HL-60 (cell line): ENCODE measurements around the gene TCL1B.

Source experiments
- DNase-seq, 2 experiments: peaks; one replicate each; pipeline ENCODE4 v3.0.0-alpha.2; 2010 to 2020; ENCODE audit warnings: low read depth in 1 of 2, low spot score in 1 of 2
- H3K27ac ChIP-seq: fragments of 250-450 bp; sonication (Bioruptor Pico); replicated peaks from 2 replicates; pipeline ENCODE4 v1.5.1; 2020; ENCODE audit warnings: mild to moderate bottlenecking, moderate library complexity
- H3K27me3 ChIP-seq: fragments of 250-450 bp; sonication (Bioruptor Pico); 2 replicates; pipeline ENCODE4 v1.5.1; 2021; ENCODE audit warnings: mild to moderate bottlenecking, moderate library complexity; ENCODE audit not compliant: insufficient read depth, poor library complexity, severe bottlenecking
- H3K4me3 ChIP-seq: replicated peaks from 2 replicates; pipeline ENCODE4 v1.5.1; 2011; ENCODE audit warnings: mild to moderate bottlenecking, control low read depth, low read length; ENCODE audit not compliant: insufficient read depth
- GABPA ChIP-seq: IDR thresholded peaks from 2 replicates; pipeline ENCODE4 v1.6.1; 2012; ENCODE audit warnings: low read depth
- POLR2AphosphoS5 ChIP-seq: IDR thresholded peaks from 2 replicates; pipeline ENCODE4 v1.6.1; 2012; ENCODE audit warnings: low read depth
- SPI1 ChIP-seq: IDR thresholded peaks from 2 replicates; pipeline ENCODE4 v1.6.1; 2012; ENCODE audit warnings: low read depth, mild to moderate bottlenecking, borderline replicate concordance
- TF ChIP-seq, protein P1 (sequence below): IDR thresholded peaks from one replicate; pipeline ENCODE4 v1.5.1; 2011; ENCODE audit warnings: low read length, control low read depth, inconsistent platforms; ENCODE audit not compliant: insufficient read depth
- TF ChIP-seq, protein P2 (sequence below): IDR thresholded peaks from 2 replicates; pipeline ENCODE4 v1.6.1; 2012; ENCODE audit warnings: low read depth; ENCODE audit not compliant: insufficient replicate concordance

The TCL1B gene

DNA sequence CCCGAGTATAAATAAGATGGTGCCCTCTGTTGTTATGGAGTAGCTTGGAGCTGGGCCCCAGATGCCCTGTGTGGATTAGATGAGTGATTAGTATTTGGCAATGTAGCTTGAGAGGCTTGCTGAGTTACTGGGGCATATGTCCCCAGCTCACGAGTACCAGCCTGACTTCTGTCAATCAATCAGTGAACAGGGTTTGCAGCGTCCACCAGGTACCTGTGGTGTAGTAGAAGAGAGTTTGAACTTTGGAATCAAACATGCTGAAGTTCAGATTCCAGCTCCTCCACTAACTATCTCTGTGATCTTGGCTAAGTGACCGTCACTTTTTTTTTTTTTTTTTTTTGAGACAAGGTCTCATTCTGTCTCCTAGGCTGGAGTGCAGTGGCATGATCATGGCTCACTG lies 11.6 kb upstream of the TCL1B start:
- no peak overlapping the region for H3K4me3 ChIP-seq
- peaks cover 4% of the 10 kb centered on the region for H3K27me3 ChIP-seq
- TF ChIP-seq, protein P1, sequence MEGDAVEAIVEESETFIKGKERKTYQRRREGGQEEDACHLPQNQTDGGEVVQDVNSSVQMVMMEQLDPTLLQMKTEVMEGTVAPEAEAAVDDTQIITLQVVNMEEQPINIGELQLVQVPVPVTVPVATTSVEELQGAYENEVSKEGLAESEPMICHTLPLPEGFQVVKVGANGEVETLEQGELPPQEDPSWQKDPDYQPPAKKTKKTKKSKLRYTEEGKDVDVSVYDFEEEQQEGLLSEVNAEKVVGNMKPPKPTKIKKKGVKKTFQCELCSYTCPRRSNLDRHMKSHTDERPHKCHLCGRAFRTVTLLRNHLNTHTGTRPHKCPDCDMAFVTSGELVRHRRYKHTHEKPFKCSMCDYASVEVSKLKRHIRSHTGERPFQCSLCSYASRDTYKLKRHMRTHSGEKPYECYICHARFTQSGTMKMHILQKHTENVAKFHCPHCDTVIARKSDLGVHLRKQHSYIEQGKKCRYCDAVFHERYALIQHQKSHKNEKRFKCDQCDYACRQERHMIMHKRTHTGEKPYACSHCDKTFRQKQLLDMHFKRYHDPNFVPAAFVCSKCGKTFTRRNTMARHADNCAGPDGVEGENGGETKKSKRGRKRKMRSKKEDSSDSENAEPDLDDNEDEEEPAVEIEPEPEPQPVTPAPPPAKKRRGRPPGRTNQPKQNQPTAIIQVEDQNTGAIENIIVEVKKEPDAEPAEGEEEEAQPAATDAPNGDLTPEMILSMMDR, result no peak
- TF ChIP-seq SPI1 (no peak), POLR2AphosphoS5 (no peak), GABPA (no peak)
- TF ChIP-seq, protein P2, sequence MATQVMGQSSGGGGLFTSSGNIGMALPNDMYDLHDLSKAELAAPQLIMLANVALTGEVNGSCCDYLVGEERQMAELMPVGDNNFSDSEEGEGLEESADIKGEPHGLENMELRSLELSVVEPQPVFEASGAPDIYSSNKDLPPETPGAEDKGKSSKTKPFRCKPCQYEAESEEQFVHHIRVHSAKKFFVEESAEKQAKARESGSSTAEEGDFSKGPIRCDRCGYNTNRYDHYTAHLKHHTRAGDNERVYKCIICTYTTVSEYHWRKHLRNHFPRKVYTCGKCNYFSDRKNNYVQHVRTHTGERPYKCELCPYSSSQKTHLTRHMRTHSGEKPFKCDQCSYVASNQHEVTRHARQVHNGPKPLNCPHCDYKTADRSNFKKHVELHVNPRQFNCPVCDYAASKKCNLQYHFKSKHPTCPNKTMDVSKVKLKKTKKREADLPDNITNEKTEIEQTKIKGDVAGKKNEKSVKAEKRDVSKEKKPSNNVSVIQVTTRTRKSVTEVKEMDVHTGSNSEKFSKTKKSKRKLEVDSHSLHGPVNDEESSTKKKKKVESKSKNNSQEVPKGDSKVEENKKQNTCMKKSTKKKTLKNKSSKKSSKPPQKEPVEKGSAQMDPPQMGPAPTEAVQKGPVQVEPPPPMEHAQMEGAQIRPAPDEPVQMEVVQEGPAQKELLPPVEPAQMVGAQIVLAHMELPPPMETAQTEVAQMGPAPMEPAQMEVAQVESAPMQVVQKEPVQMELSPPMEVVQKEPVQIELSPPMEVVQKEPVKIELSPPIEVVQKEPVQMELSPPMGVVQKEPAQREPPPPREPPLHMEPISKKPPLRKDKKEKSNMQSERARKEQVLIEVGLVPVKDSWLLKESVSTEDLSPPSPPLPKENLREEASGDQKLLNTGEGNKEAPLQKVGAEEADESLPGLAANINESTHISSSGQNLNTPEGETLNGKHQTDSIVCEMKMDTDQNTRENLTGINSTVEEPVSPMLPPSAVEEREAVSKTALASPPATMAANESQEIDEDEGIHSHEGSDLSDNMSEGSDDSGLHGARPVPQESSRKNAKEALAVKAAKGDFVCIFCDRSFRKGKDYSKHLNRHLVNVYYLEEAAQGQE, result no peak
- DNase-seq, result no peak
- H3K27ac ChIP-seq, result no peak overlapping the region

DNA sequence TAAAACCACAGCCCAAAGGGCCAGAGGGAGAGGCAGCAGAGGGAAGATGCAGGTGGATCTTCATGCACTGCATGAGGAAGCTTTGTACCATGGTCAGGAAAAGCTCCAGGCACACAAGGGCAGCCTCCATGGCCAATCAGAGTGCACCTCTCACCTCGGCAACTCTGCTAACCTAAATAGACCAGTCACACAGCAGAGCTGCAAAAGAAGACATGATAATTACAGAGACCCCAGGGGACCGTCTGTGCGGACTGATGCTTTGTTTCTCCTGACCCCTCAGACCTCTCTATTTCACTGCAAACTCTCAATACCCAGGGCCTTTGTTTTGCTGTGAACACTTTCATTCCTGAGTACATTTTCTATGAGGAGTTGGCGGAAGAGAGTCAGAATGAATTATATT lies 10.7 kb upstream of the TCL1B start:
- DNase-seq, result no peak

DNA sequence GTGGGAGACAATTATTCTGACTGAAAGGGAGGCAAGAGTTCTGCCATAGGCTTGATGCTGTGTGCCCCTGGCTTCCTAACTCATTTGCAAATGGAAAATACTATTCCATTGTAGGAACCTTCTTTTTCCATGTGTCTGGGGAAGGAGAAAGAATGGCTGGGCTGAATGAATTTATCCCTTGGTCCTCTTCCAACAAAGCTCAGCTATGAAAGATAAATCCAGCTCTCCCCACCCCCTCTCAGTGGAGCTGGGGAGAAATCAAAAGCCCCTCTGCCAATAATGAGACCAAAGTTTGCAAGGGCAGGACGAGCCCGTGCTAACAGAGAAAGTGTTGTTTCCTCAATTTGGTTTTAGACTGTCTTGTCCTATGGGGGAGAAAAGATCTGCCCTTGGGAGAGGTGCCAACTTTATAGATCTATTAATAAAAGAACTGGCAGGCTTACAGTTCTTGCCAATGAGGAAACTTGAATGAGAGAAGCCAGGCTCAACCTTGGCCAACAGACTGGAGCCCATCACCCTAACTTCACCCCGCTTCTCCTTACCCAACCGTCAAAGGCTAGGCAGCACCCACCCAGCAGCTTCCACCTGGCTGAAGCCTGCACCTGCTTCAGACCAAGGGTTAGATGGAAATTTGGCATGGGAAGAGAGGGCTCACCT lies 8.9 kb upstream of the TCL1B start:
- H3K27ac ChIP-seq, result no peak overlapping the region
- no peak overlapping the region for H3K4me3 ChIP-seq
- no peak for DNase-seq
- no peak for TF ChIP-seq POLR2AphosphoS5
- TF ChIP-seq, protein P2, result no peak
- TF ChIP-seq, protein P1, result no peak
- TF ChIP-seq GABPA, result no peak
- TF ChIP-seq SPI1, result no peak
- H3K27me3 ChIP-seq, result peaks cover 2% of the 10 kb centered on the region

More for the DNA sequence above, 10.7 kb upstream of the TCL1B start:
- H3K27me3 ChIP-seq, result peaks cover 2% of the 10 kb centered on the region
- no peak overlapping the region for H3K27ac ChIP-seq
- TF ChIP-seq GABPA (no peak), SPI1 (no peak), POLR2AphosphoS5 (no peak)
- TF ChIP-seq, protein P1, result no peak
- TF ChIP-seq, protein P2, result no peak
- H3K4me3 ChIP-seq, result no peak overlapping the region
